HepG2 (cell line): ENCODE measurements around the gene ADARB2.

Source experiments
- BCLAF1 ChIP-seq: fragments of 450-650 bp; IDR thresholded peaks from 2 replicates; pipeline ENCODE4 v1.6.1; 2017; ENCODE audit warnings: mild to moderate bottlenecking
- CREB1 ChIP-seq, 2 experiments: fragments of 450-650 bp in 1 of 2; IDR thresholded peaks; 2 replicates each; pipeline ENCODE4 v1.6.1; 2016 to 2017; ENCODE audit warnings: control low read depth in 1 of 2, mild to moderate bottlenecking in 1 of 2, missing compliant biosample characterization in 1 of 2, missing genetic modification characterization in 1 of 2
- CTCF ChIP-seq: sonication (generic); formaldehyde crosslinking; IDR thresholded peaks from 2 replicates; pipeline ENCODE4 v1.5.0; 2020; ENCODE audit warnings: mild to moderate bottlenecking, missing genetic modification reagents, moderate library complexity
- DBP ChIP-seq: sonication (generic); formaldehyde crosslinking; IDR thresholded peaks from 2 replicates; pipeline ENCODE4 v1.4.0; 2020; ENCODE audit warnings: missing genetic modification reagents; ENCODE audit errors: not compliant biosample characterization
- ETS1 ChIP-seq: sonication (generic); formaldehyde crosslinking; IDR thresholded peaks from 2 replicates; pipeline ENCODE4 v1.4.0; 2020; ENCODE audit warnings: missing genetic modification reagents
- MAFF ChIP-seq: IDR thresholded peaks from 2 replicates; pipeline ENCODE4 v1.6.1; 2011; ENCODE audit warnings: low read depth, low read length, improper control_type of control experiment
- NONO ChIP-seq, 2 experiments: fragments of 450-650 bp in 1 of 2; sonication (generic) in 1 of 2; formaldehyde crosslinking in 1 of 2; IDR thresholded peaks in 1 of 2; conservative IDR thresholded peaks in 1 of 2; 2 replicates each; pipeline versions ENCODE4 v1.6.1 to v1.8.0; 2017 to 2022; ENCODE audit warnings: mild to moderate bottlenecking in 1 of 2, missing genetic modification reagents in 1 of 2, moderate library complexity in 1 of 2
- POLR2AphosphoS5 ChIP-seq: IDR thresholded peaks from 2 replicates; pipeline ENCODE4 v1.6.1; 2012; ENCODE audit warnings: low read depth, low read length
- SMAD3 ChIP-seq: sonication (generic); formaldehyde crosslinking; IDR thresholded peaks from 2 replicates; pipeline ENCODE4 v1.4.0; 2020; ENCODE audit warnings: missing genetic modification reagents
- SMARCC2 ChIP-seq: fragments of 450-650 bp; IDR thresholded peaks from 2 replicates; pipeline ENCODE4 v1.6.1; 2017; ENCODE audit warnings: antibody characterized with exemption, mild to moderate bottlenecking
- TBL1XR1 ChIP-seq: fragments of 150-350 bp; IDR thresholded peaks from 2 replicates; pipeline ENCODE4 v1.6.1; 2014; ENCODE audit warnings: borderline replicate concordance, low read length; ENCODE audit not compliant: partially characterized antibody
- ZBTB38 ChIP-seq: sonication (generic); formaldehyde crosslinking; IDR thresholded peaks from 2 replicates; pipeline ENCODE4 v1.5.1; 2020; ENCODE audit warnings: mild to moderate bottlenecking, missing genetic modification reagents
- ZBTB4 ChIP-seq: sonication (generic); formaldehyde crosslinking; IDR thresholded peaks from 2 replicates; pipeline ENCODE4 v1.4.0; 2020; ENCODE audit warnings: missing genetic modification reagents, mild to moderate bottlenecking, borderline replicate concordance

- TF ChIP-seq NONO (IDR thresholded peaks at IDR 0.05) (no peak), NONO (CRISPR knock-in tag; conservative IDR thresholded peaks at IDR 0.05) (no peak), SMARCC2 (no peak), MAFF (no peak), DBP (CRISPR knock-in tag) (no peak), CTCF (CRISPR knock-in tag) (no peak), POLR2AphosphoS5 (no peak), SMAD3 (no peak), TBL1XR1 (no peak), ETS1 (CRISPR knock-in tag) (no peak), CREB1 (IDR thresholded peaks at IDR 0.05) (no peak), CREB1 (CRISPR knock-in tag; IDR thresholded peaks at IDR 0.05) (no peak), BCLAF1 (no peak), ZBTB4 (CRISPR knock-in tag) (no peak), ZBTB38 (CRISPR knock-in tag) (no peak)
These were observed 526.7 kb downstream of the ADARB2 start for GRCh38 chr10:1210667-1211066.
